Right lobe of liver (tissue), 6 donors: ENCODE data around the gene TSHR. TPM values are rescaled to one million over a fixed set of nuclear protein-coding genes. Genes with fewer than 3 reads are reported as not detected.

ENCODE experiments used
- ATAC-seq, 4 donors: fragments of 200-7000 bp; cut with Tn5 transposase; one replicate each; pipeline ENCODE4 v1.9.1; 2020; ENCODE audit warnings: mild to moderate bottlenecking in 4 of 4, moderate library complexity in 4 of 4
- DNase-seq, 3 donors: peaks; one replicate each; pipeline ENCODE4 v3.0.0-alpha.2; 2020
- H3K27ac ChIP-seq, 3 donors: fragments of 200-600 bp; one replicate each; pipeline ENCODE4 v1.8.0; 2022
- H3K27me3 ChIP-seq, 2 donors: fragments of 200-600 bp; one replicate each; pipeline ENCODE4 v1.8.0; 2022
- H3K36me3 ChIP-seq, 4 donors: fragments of 200-600 bp; sonication (generic) in 1 of 4; one replicate each; pipeline versions ENCODE4 v1.5.1 to v1.8.0; 2017 to 2022; ENCODE audit warnings: control low read depth in 1 of 4
- H3K4me1 ChIP-seq, 4 donors: fragments of 200-600 bp; sonication (generic) in 1 of 4; one replicate each; pipeline versions ENCODE4 v1.5.1 to v1.8.0; 2017 to 2022; ENCODE audit warnings: control low read depth in 1 of 4
- H3K4me3 ChIP-seq, 3 donors: fragments of 200-600 bp; one replicate each; pipeline ENCODE4 v1.8.0; 2022
- H3K9me3 ChIP-seq, 4 donors: fragments of 200-600 bp; sonication (generic) in 1 of 4; one replicate each; pipeline versions ENCODE4 v1.5.1 to v1.8.0; 2017 to 2022; ENCODE audit warnings: control low read depth in 1 of 4
- POLR2A ChIP-seq: fragments of 450-650 bp; IDR thresholded peaks from one replicate; pipeline ENCODE4 v1.6.1; 2017; ENCODE audit warnings: antibody characterized with exemption, mild to moderate bottlenecking
- WGBS: methylation state at CpG from one replicate; pipeline ENCODE4 v1.1.6; 2018; ENCODE audit warnings: low coverage, low lambda C conversion rate; ENCODE audit not compliant: insufficient coverage; ENCODE audit errors: missing lambda C conversion rate; 5-methylcytosine and 5-hydroxymethylcytosine counted together
- intact Hi-C, 2 donors: fragments of 100-400 bp; cut with DNase I; formaldehyde crosslinking; loops; one replicate each; pipeline versions ENCODE4 v1.11.2 to v1.14.1; 2022
- total RNA-seq, 6 experiments: library from RNA; depleted of rRNA in 2 of 6; stranded (reverse); fragments of >200 nt in 2 of 6; fragmentation: NEBNext Ultra II Directional in 3 of 6; extraction: Animal tissue kit (Norgen Biotek cat#: 25700) in 3 of 6; gene quantifications; one replicate each; pipeline versions ENCODE4 v1.1.0 to v1.2.4, GENCODE V29; 2016 to 2023
- TF ChIP-seq, protein P1 (sequence below), 4 donors: fragments of 200-600 bp in 3 of 4; fragments of 450-650 bp in 1 of 4; IDR thresholded peaks; one replicate each; pipeline versions ENCODE4 v1.5.1 to v1.8.0; 2016 to 2022; ENCODE audit warnings: antibody characterized with exemption in 4 of 4, mild to moderate bottlenecking in 2 of 4
- donor health status: DM: no; HTN: yes; CAD: no.
- donor health status: DM: no; HTN: no; CAD: no.
- donor health status: DM: no; HTN: no; CAD: no.
- donor health status: DM: no; HTN: yes; CAD: no.
- donor health status: DM: no; HTN: yes; CAD: no.

Gene TSHR
- total RNA-seq, 6 experiments from 2014 or later: 0.37 TPM; not detected in 5

DNA sequence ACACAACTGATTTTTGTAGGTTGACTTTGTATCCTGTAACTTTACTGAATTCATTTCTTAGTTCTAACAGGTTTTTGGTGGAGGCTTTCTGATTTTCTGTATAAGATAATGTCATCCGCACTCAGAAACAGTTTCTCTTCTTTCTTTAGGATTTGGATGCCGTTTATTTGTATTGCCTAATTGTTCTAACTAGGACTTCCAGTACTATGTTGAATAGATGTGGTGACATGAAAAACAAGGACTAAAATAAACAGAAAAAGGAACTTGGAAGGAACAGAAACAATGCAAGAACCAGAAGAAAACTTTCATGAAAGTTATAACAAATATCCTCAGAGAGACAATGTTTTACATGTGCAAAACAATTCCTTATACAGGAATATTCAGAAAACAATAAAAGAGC, 165.1 kb downstream of the TSHR start:
- intact Hi-C loops: no loop called here
- DNase-seq (no peak), ATAC-seq (peak; percentile 31 to 46 (median 38))
- Histone ChIP-seq H3K4me3 (no peak overlapping the region), H3K27me3 (no peaks in the 10 kb centered on the region), H3K36me3 (peaks cover 0 to 2% (median 0%) of the 10 kb centered on the region in 4 donors), H3K27ac (no peak overlapping the region), H3K4me1 (no peaks in the 10 kb centered on the region), H3K9me3 (no peaks in the 10 kb centered on the region)
- 30% methylated on average over 2 of the region's 2 CpGs for WGBS
- TF ChIP-seq, protein P1, sequence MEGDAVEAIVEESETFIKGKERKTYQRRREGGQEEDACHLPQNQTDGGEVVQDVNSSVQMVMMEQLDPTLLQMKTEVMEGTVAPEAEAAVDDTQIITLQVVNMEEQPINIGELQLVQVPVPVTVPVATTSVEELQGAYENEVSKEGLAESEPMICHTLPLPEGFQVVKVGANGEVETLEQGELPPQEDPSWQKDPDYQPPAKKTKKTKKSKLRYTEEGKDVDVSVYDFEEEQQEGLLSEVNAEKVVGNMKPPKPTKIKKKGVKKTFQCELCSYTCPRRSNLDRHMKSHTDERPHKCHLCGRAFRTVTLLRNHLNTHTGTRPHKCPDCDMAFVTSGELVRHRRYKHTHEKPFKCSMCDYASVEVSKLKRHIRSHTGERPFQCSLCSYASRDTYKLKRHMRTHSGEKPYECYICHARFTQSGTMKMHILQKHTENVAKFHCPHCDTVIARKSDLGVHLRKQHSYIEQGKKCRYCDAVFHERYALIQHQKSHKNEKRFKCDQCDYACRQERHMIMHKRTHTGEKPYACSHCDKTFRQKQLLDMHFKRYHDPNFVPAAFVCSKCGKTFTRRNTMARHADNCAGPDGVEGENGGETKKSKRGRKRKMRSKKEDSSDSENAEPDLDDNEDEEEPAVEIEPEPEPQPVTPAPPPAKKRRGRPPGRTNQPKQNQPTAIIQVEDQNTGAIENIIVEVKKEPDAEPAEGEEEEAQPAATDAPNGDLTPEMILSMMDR (IDR thresholded peaks at IDR 0.05): no peak
- TF ChIP-seq POLR2A: no peak

DNA sequence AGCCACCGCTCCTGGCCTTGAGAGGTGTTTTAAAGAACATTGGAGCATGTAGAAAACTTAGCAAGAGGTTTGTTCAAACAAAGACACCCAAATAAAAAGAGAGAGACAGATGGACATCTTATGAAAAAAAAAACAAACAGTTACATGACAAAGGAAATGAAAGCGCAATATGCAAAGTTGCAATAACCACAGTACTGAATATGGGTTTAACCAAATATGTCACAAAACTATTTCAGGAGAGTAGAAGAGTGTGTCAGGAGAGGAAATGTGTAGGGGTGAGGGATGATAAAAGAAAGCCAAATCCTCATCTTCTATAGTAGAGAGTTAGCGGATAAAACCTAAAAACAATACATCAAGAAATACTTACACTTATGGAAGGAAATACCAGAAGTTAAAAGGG, 166.9 kb downstream of the TSHR start:
- Histone ChIP-seq H3K9me3 (no peaks in the 10 kb centered on the region), H3K4me3 (no peak overlapping the region), H3K27me3 (no peaks in the 10 kb centered on the region), H3K4me1 (no peaks in the 10 kb centered on the region), H3K36me3 (peaks cover 0 to 3% (median 0%) of the 10 kb centered on the region in 4 donors), H3K27ac (no peak overlapping the region)
- ATAC-seq (no peak), DNase-seq (no peak)
- no peak for TF ChIP-seq POLR2A
- TF ChIP-seq, protein P1 (IDR thresholded peaks at IDR 0.05): no peak
- intact Hi-C loops: no loop called here
- WGBS: 73% methylated on average over 3 of the region's 3 CpGs

DNA sequence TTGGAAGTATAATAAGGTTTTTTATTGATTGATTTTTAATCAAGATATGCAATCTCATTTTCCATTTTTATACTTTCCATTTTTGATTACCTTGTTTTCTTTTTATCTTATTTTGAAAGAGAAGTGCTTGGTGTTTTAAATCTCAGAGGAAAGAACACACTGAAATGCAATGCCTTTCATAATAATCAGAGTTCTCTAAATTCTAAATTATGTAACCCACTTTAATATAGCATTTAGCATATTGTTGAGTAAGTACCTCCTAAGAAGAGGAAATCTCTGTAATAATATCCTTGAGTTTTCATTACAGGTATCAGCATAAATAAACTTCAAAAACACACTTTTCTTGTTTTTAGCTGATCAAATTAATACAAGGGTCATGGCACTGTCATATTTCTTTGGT, 168.4 kb downstream of the TSHR start:
- DNase-seq (no peak), ATAC-seq (no peak)
- Histone ChIP-seq H3K27me3 (no peaks in the 10 kb centered on the region), H3K27ac (no peak overlapping the region), H3K36me3 (peaks cover 0 to 3% (median 0%) of the 10 kb centered on the region in 4 donors), H3K4me3 (no peak overlapping the region), H3K4me1 (peaks cover 0 to 6% (median 0%) of the 10 kb centered on the region in 4 donors), H3K9me3 (no peaks in the 10 kb centered on the region)
- no peak for TF ChIP-seq POLR2A
- TF ChIP-seq, protein P1 (IDR thresholded peaks at IDR 0.05): no peak
- intact Hi-C loops: no loop called here

DNA sequence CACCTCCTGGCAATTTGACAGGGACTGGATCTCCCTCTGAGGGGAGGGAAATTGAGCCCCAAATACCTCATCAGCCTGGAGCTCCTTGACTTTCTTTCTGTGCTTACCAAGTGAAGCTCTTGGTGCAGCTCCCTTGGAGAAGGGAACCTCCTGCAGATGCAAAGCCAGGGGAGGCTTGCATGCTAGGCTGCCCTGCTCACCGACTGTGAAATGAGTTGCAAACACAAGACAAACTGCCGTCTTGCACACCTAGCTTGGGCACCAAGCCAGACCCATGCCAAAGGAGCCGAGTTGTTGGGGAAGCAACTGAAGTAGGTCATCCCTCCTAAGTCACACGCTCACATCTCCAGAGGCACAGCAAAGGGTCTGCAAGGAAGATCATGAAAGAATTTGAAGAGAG, 170.1 kb downstream of the TSHR start:
- Histone ChIP-seq H3K36me3 (peaks cover 0 to 3% (median 0%) of the 10 kb centered on the region in 4 donors), H3K27me3 (no peaks in the 10 kb centered on the region), H3K9me3 (no peaks in the 10 kb centered on the region), H3K4me1 (peaks cover 0 to 6% (median 0%) of the 10 kb centered on the region in 4 donors), H3K27ac (no peak overlapping the region), H3K4me3 (no peak overlapping the region)
- DNase-seq (no peak), ATAC-seq (no peak)
- TF ChIP-seq, protein P1 (IDR thresholded peaks at IDR 0.05): no peak
- TF ChIP-seq POLR2A: no peak
- 79% methylated on average over 2 of the region's 4 CpGs for WGBS
- intact Hi-C loops: no loop called here

DNA sequence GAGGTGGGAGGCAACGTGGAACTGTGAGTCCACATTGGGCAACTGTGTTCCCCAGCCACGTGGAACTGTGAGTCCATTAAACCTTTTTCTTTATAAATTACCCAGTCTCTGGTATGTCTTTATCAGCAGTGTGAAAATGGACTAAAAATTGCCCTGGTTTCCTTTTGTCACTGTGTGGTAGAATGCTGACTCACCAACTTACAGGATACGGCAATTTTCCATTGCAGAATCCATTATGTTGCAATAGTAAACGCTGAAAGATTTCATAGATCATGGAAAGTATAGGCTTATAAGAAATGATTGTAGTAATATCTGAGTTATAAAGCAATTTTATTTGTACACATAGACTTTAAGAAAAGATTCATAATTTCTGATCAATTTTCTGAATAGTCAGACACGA, 172.4 kb downstream of the TSHR start:
- no peak for TF ChIP-seq POLR2A
- TF ChIP-seq, protein P1 (IDR thresholded peaks at IDR 0.05): no peak
- DNase-seq (no peak), ATAC-seq (peak; percentile 68 to 88 (median 77))
- no peaks in the 10 kb centered on the region for H3K9me3 ChIP-seq
- peak overlapping the region in 2 of 3 donors; percentile 17 to 52 for H3K27ac ChIP-seq
- peaks cover 0 to 3% (median 0%) of the 10 kb centered on the region in 4 donors for H3K36me3 ChIP-seq
- H3K4me1 ChIP-seq: peaks cover 0 to 14% (median 5%) of the 10 kb centered on the region in 4 donors
- H3K27me3 ChIP-seq: no peaks in the 10 kb centered on the region
- H3K4me3 ChIP-seq: no peak overlapping the region
- WGBS: 19% methylated on average over 5 of the region's 5 CpGs
- intact Hi-C loops: no loop called here
